Fibroblast of lung (primary cell): ENCODE data around the gene STK11. TPM values are rescaled to one million over a fixed set of nuclear protein-coding genes. Genes with fewer than 3 reads are reported as not detected.
A peak's percentile ranks its signal among the peaks of the same experiment; 100 is the strongest.

ENCODE experiments used
- DNase-seq, 2 donors: peaks; one replicate each; pipeline versions ENCODE4 v3.0.0 to v3.0.0-alpha.2; 2010; ENCODE audit warnings: low read depth in 2 of 2
- H2AFZ ChIP-seq: 2 replicates; pipeline ENCODE4 v1.5.1; 2012; ENCODE audit warnings: low read length, control low read depth, inconsistent platforms
- H3K27ac ChIP-seq: 2 replicates; pipeline ENCODE4 v1.5.1; 2011; ENCODE audit warnings: low read length, control low read depth; ENCODE audit not compliant: insufficient read depth
- H3K27me3 ChIP-seq: 2 replicates; pipeline ENCODE4 v1.5.1; 2011; ENCODE audit warnings: mild to moderate bottlenecking, low read length; ENCODE audit not compliant: control insufficient read depth, insufficient read depth
- H3K36me3 ChIP-seq: 2 replicates; pipeline ENCODE4 v1.5.1; 2011; ENCODE audit warnings: low read length; ENCODE audit not compliant: control insufficient read depth, insufficient read depth
- H3K4me1 ChIP-seq: 2 replicates; pipeline ENCODE4 v1.5.1; 2011; ENCODE audit warnings: low read length; ENCODE audit not compliant: control insufficient read depth, insufficient read depth; ENCODE audit errors: extremely low read depth
- H3K4me2 ChIP-seq: 2 replicates; pipeline ENCODE4 v1.5.1; 2011; ENCODE audit warnings: low read length, control low read depth; ENCODE audit not compliant: insufficient read depth; ENCODE audit errors: extremely low read depth
- H3K4me3 ChIP-seq, 4 experiments: fragments of 200-600 bp in 1 of 4; sonication (generic) in 1 of 4; replicated peaks in 1 of 4; 2 replicates each; pipeline ENCODE4 v1.5.1; 2011 to 2016; ENCODE audit warnings: low read length in 4 of 4, low read depth in 3 of 4, mild to moderate bottlenecking in 3 of 4, control low read depth in 2 of 4, inconsistent platforms in 1 of 4, mixed read lengths in 1 of 4; ENCODE audit not compliant: insufficient read depth in 1 of 4; ENCODE audit errors: control extremely low read depth in 1 of 4
- H3K79me2 ChIP-seq: 2 replicates; pipeline ENCODE4 v1.5.1; 2012; ENCODE audit warnings: mild to moderate bottlenecking, low read length, inconsistent platforms; ENCODE audit not compliant: control insufficient read depth, insufficient read depth
- H3K9ac ChIP-seq: 2 replicates; pipeline ENCODE4 v1.5.1; 2011; ENCODE audit warnings: mild to moderate bottlenecking, low read length, control low read depth; ENCODE audit not compliant: insufficient read depth
- H3K9me3 ChIP-seq: 2 replicates; pipeline ENCODE4 v1.5.1; 2012; ENCODE audit warnings: low read depth, low read length; ENCODE audit not compliant: control insufficient read depth, insufficient read depth
- H4K20me1 ChIP-seq: 2 replicates; pipeline ENCODE4 v1.5.1; 2011; ENCODE audit warnings: low read length; ENCODE audit not compliant: control insufficient read depth, insufficient read depth; ENCODE audit errors: extremely low read depth
- EZH2 ChIP-seq: IDR thresholded peaks from 2 replicates; pipeline ENCODE4 v1.5.1; 2012; ENCODE audit warnings: low read length, control low read depth, mild to moderate bottlenecking; ENCODE audit errors: missing control alignments
- polyA plus RNA-seq, 2 donors: library from polyadenylated mRNA; depleted of rRNA in 1 of 2; stranded (reverse) in 1 of 2; unstranded in 1 of 2; fragments of >200 nt; gene quantifications; 2 replicates each; pipeline ENCODE4 v1.2.1, GENCODE V29; 2011 to 2012; ENCODE audit warnings: missing spikeins in 1 of 2
- total RNA-seq: library from RNA; depleted of rRNA; stranded (reverse); fragments of >200 nt; gene quantifications from 2 replicates; pipeline ENCODE4 v1.2.1, GENCODE V29; 2014
- TF ChIP-seq, protein P1 (sequence below), 2 donors: IDR thresholded peaks in 1 of 2; conservative IDR thresholded peaks in 1 of 2; 1 replicate in 1 of 2; 2 replicates in 1 of 2; pipeline ENCODE4 v1.5.1; 2011 to 2012; ENCODE audit warnings: low read length in 2 of 2, control low read depth in 1 of 2, inconsistent platforms in 1 of 2, low read depth in 1 of 2, mild to moderate bottlenecking in 1 of 2

STK11 gene
- total and polyA plus RNA-seq, 2 donors (not counting 1 experiment from before 2014, with no cell fraction given): 23.7 to 96.6 TPM

DNA sequence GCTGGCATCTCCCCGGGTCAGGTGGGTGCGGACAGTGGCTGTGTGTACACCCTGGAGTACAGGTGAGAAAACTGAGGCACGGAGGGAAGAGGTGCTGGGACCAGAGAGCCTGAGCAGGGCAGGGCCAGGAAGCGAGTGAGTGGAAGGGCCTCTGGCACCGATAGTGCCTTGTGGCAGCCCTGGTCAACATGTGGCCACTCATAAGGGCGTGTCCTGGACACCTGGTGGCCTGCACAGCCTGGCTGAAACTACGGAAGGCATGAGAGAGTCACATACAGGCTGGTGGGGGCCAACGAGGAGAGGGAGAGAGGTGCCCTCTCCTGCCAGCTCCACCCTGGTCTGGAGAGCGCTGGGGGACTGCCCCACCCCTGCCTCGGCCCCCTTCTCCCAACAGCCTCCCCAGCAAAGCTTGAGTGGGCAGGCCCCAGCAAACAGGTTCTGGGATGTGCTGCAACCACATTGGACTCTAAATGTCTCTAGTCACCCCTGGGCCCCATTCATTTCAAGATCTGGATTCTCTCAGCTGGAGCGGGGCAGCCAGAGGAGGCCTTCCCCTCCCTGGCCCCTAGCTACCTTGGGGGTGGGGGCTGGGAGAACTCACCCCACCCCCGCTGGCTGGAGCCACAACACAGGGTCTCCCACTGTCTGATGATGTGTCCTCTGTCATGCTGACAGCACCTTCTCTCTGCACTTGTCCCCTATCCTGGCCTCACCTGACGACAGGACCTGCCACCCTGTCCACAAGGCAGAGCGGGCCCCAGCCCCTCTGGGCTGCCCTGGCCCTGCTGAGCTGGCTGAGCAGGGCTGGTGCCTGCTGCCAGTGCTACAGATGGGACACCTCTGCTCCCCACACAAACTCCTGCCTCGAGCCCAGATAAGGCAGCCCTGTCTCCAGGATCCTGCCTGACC, 26.4 kb downstream of the STK11 start:
- Histone ChIP-seq H3K27me3 (no peaks in the 10 kb centered on the region), H3K79me2 (peaks cover 2% of the 10 kb centered on the region), H3K36me3 (peaks cover 25% of the 10 kb centered on the region), H4K20me1 (no peaks in the 10 kb centered on the region), H2AFZ (no peak overlapping the region), H3K9ac (peak overlapping the region; percentile 18), H3K4me1 (peaks cover 9% of the 10 kb centered on the region), H3K9me3 (no peaks in the 10 kb centered on the region), H3K27ac (peak overlapping the region; percentile 56), H3K4me3 (no peak overlapping the region), H3K4me2 (no peak overlapping the region)
- no peak for DNase-seq
- TF ChIP-seq EZH2: no peak
- TF ChIP-seq, protein P1, sequence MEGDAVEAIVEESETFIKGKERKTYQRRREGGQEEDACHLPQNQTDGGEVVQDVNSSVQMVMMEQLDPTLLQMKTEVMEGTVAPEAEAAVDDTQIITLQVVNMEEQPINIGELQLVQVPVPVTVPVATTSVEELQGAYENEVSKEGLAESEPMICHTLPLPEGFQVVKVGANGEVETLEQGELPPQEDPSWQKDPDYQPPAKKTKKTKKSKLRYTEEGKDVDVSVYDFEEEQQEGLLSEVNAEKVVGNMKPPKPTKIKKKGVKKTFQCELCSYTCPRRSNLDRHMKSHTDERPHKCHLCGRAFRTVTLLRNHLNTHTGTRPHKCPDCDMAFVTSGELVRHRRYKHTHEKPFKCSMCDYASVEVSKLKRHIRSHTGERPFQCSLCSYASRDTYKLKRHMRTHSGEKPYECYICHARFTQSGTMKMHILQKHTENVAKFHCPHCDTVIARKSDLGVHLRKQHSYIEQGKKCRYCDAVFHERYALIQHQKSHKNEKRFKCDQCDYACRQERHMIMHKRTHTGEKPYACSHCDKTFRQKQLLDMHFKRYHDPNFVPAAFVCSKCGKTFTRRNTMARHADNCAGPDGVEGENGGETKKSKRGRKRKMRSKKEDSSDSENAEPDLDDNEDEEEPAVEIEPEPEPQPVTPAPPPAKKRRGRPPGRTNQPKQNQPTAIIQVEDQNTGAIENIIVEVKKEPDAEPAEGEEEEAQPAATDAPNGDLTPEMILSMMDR (conservative IDR thresholded peaks at IDR 0.05 in 1 of 2, IDR thresholded peaks at IDR 0.05 in 1 of 2; ENCODE audit: low read depth in 1 of 2, low read length in 2 of 2): no peak

DNA sequence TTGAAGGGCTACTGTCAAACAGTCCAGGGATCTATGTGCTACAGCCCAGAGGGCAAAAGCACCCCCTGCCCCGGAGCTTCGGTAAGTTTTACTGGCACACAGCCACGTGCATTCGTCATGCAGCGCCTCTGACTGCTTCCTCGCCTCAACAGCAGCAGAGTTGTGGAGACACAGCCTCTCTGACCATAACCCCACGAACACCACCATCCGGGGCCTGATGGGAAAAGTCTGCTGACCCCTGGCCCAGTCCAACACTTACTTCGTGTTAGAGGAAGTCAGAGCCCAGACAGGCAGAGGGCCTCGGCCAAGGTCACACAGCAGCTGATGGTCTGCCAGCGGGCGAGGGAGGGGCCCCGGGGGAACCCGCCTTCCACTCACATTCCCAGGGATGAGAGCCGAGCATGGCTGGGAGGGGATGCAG, 27.1 kb downstream of the STK11 start:
- TF ChIP-seq, protein P1 (conservative IDR thresholded peaks at IDR 0.05 in 1 of 2, IDR thresholded peaks at IDR 0.05 in 1 of 2; ENCODE audit: low read depth in 1 of 2, low read length in 2 of 2): no peak
- no peak for TF ChIP-seq EZH2
- Histone ChIP-seq H3K36me3 (peaks cover 22% of the 10 kb centered on the region), H4K20me1 (no peaks in the 10 kb centered on the region), H3K27me3 (no peaks in the 10 kb centered on the region), H2AFZ (no peak overlapping the region), H3K4me2 (peak overlapping the region; percentile 32), H3K9me3 (no peaks in the 10 kb centered on the region), H3K27ac (peak overlapping the region; percentile 56), H3K4me3 (no peak overlapping the region), H3K9ac (no peak overlapping the region), H3K79me2 (peaks cover 2% of the 10 kb centered on the region), H3K4me1 (peaks cover 9% of the 10 kb centered on the region)
- peak; percentile 64 to 83 for DNase-seq

DNA sequence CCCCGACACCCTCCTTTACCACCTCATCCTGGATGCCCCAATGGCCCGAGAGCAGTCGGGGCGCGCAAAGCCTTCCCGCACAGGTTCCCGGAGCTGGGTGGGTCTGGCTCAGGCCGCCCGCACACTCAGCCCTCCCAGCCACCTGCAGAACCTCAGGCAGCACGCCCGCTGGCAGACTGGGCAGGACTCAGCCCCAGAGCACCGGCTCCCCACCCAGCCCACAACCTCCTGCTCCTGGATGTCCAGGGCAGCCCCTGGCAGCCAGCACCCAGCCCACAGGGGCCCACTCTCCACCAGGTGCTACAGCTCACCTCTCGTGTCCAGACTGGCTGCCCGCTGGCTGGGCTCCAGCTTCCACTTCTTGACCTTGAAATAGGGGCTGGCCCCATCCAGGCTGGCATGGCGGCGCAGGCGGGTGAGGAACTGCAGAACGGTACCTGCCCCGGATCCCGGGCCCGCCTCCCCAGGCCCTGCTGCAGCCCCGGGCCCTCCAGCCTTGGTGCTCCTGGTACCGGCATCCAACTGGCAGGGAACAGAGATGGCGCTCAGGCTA, 27.6 kb downstream of the STK11 start:
- peak overlapping the region; percentile 56 for H3K27ac ChIP-seq
- no peaks in the 10 kb centered on the region for H3K9me3 ChIP-seq
- peaks cover 9% of the 10 kb centered on the region for H3K4me1 ChIP-seq
- H3K4me2 ChIP-seq: peak overlapping the region; percentile 32
- H3K79me2 ChIP-seq: peaks cover 2% of the 10 kb centered on the region
- TF ChIP-seq, protein P1 (conservative IDR thresholded peaks at IDR 0.05 in 1 of 2, IDR thresholded peaks at IDR 0.05 in 1 of 2; ENCODE audit: low read depth in 1 of 2, low read length in 2 of 2): no peak
- no peak for TF ChIP-seq EZH2
- no peak overlapping the region for H2AFZ ChIP-seq
- H3K36me3 ChIP-seq: peaks cover 20% of the 10 kb centered on the region
- H4K20me1 ChIP-seq: no peaks in the 10 kb centered on the region
- DNase-seq: no peak
- H3K4me3 ChIP-seq: no peak overlapping the region
- no peak overlapping the region for H3K9ac ChIP-seq
- no peaks in the 10 kb centered on the region for H3K27me3 ChIP-seq
